GM13976 (cell line): ENCODE data around the gene GFRA4.

Experiments used
- DNase-seq: peaks from one replicate; pipeline ENCODE4 v3.0.0; 2012; ENCODE audit warnings: low spot score
- in situ Hi-C: fragments of 300-500 bp; cut with MboI; formaldehyde crosslinking; loops from one replicate; pipeline ENCODE4 v1.12.0; 2022; ENCODE audit warnings: low sequenced_read_pairs, mixed read lengths, inconsistent platforms; ENCODE audit not compliant: unreplicated experiment
- TF ChIP-seq, protein P1 (sequence below): IDR thresholded peaks from 2 replicates; pipeline ENCODE4 v1.5.1; 2012; ENCODE audit warnings: borderline replicate concordance, mild to moderate bottlenecking; ENCODE audit not compliant: insufficient read depth; ENCODE audit errors: extremely low read depth, missing control alignments, control extremely low read depth

GFRA4 gene

GRCh38 chr20:3674995-3675900 is 12.0 kb upstream of the GFRA4 start:
- no peak for DNase-seq
- TF ChIP-seq, protein P1, sequence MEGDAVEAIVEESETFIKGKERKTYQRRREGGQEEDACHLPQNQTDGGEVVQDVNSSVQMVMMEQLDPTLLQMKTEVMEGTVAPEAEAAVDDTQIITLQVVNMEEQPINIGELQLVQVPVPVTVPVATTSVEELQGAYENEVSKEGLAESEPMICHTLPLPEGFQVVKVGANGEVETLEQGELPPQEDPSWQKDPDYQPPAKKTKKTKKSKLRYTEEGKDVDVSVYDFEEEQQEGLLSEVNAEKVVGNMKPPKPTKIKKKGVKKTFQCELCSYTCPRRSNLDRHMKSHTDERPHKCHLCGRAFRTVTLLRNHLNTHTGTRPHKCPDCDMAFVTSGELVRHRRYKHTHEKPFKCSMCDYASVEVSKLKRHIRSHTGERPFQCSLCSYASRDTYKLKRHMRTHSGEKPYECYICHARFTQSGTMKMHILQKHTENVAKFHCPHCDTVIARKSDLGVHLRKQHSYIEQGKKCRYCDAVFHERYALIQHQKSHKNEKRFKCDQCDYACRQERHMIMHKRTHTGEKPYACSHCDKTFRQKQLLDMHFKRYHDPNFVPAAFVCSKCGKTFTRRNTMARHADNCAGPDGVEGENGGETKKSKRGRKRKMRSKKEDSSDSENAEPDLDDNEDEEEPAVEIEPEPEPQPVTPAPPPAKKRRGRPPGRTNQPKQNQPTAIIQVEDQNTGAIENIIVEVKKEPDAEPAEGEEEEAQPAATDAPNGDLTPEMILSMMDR = no peak
- in situ Hi-C loops = no loop called here

GRCh38 chr20:3674447-3674846 is 11.2 kb upstream of the GFRA4 start:
- in situ Hi-C loops = no loop called here
- TF ChIP-seq, protein P1 = no peak
- DNase-seq = no peak

DNA sequence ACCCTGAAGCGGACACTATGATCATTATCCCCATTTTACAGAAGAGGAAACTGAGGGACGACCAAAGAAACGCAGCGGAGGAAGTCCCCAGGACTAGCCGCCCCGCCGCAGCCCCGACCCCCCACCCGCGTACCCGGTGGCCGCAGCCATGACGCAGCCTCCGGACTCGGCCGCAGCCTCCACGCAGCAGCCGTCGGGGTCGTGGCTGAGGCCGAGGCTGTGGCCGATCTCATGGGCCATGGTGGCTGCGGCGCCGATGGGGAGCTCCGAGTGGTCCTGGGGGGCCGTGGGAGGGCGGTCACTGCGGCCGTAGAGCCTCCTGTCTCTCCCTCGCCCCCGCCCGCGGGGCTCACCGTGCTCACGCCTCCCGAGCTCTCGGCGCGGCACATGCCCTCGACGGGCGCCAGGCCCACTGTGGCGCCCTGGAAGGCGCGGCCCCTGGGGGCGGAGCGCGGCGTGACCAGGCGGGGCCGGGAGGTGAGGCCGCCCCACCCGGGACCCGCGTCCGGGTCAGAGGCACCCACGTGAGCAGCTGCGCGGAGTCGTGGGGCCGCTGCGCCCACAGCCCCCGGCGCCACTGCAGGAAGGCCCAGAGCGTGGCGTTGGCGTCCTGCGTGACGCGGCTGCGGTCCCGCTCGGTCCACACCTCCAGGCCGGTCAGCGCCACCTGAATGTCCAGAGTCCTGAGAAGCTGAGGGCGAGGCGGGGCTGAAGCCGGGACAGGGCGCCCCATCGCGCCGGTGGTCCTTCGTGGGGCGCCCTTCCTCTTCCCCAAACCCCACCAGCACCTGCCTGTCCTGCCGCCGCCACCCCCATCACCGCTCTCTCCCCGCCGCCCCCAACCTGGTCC is 10.2 kb upstream of the GFRA4 start:
- TF ChIP-seq, protein P1 = no peak
- no peak for DNase-seq
- in situ Hi-C loops = no loop called here

DNA sequence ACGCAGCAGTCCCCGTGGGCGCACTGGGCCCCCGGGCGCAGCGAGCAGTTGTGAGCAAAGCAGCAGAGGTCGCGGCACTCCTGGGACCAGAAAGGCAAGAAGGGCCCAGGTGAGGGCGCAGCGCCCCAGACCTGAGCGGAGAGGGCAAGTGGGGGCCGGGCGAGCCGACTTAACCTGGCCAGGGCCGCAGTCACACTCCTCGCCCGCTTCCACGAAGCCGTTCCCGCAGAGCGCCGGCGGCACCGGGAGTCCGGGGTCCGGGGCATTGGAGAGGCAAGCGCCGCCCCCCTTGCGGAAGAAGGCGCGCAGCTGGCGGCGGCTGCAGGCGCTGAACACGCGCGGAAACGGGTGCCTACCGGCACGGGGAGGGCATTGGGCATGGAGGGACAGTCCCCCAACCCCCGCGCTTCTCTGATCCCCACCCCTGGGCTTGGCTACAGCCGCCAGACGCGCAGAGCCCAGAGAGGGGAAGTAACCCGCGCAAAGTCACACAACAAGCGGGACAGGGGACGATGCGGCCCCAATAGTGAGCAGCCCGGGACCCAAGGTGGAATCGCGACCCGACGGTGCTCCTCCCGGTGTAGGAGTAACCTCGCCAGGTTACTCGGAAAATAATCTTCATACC is 9.5 kb upstream of the GFRA4 start:
- TF ChIP-seq, protein P1 = no peak
- in situ Hi-C loops = no loop called here
- DNase-seq = no peak

DNA sequence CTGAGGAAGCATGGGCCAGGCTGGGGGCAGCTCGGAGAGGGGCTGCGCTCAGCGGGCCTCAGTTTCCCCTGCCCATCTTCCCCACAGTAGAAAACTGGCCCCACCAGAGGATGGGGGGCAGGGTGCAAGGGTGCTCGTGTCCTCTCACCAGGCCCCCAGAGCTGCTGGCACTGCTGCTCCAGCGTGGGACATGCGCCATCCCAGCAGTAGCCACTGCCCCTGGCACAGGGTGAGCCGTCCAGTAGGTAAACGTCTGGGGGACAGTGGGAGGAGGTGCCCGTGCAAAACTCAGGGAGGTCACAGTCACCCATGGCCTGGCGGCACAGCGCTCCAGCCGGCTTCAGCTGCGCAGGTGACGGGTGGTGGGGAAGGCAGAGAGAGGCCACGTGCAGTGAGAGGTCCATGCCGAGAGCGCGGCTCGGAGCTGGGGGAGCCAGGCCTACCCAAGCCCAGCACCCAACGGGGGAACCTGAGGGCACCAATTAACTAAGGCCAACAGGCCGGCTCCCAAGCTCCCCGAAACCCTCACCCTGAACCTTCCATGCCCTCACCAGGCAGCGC is 8.9 kb upstream of the GFRA4 start:
- in situ Hi-C loops = no loop called here
- TF ChIP-seq, protein P1 = no peak
- no peak for DNase-seq

GRCh38 chr20:3670945-3671344 is 7.7 kb upstream of the GFRA4 start:
- DNase-seq = no peak
- TF ChIP-seq, protein P1 = no peak
- in situ Hi-C loops = no loop called here
